Measurements from ENCODE around the gene INTS1. TPM values are rescaled to one million over a fixed set of nuclear protein-coding genes. Genes with fewer than 3 reads are reported as not detected.

INTS1 gene
- total and polyA plus RNA-seq, 7 donors: 16.2 to 78.3 (median 22.9) TPM

DNA sequence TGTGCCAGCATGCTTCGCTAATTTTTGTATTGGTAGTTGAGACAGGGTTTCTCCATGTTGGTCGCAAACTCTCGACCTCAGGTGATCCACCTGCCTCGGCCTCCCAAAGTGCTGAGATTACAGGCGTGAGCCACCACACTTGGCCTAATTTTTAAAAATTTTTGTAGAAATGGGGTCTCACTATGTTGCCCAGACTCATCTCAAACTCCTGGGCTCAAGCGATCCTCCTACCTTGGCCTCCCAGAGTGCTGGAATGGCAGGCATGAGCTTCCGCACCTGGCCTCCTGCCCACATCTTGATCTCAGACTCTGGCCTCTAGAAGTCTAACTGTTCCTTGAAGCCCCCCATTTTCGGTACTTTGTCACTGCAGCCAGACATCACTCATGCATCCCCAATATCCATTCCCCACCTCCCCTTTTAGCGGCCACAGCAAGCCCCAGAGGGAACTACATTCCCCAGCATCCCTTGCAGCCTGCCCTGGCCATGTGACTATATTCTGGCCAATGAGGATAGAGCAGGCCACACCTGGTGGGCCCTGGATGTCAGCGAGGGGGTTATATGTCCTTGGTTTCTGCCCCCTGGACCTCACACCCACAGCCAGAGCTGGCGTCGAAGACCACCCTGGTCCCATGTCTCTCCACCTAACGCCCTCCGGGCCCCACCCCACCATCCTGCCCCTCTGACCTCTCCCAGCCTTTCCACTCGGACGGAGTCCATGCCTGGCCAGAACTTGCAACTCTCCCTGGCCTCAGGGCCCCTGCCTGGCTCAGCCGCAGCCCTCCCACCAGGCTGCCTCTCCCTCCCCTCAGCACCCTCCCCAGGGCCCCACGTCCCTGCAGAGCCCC lies 78.7 kb downstream of the INTS1 start:
- DNase-seq: no peak
- Histone ChIP-seq H3K27me3 (peaks cover 0 to 55% (median 45%) of the 10 kb centered on the region in 3 donors), H3K27ac (no peak overlapping the region), H3K4me1 (no peaks in the 10 kb centered on the region), H3K36me3 (no peaks in the 10 kb centered on the region), H3K4me3 (no peak overlapping the region), H3K9me3 (no peaks in the 10 kb centered on the region)
- 67 to 77% methylated on average over 18 of the region's 18 CpGs for WGBS, 2 donors
- intact Hi-C loops (cut with DNase I): no loop called here
- TF ChIP-seq, protein P1, sequence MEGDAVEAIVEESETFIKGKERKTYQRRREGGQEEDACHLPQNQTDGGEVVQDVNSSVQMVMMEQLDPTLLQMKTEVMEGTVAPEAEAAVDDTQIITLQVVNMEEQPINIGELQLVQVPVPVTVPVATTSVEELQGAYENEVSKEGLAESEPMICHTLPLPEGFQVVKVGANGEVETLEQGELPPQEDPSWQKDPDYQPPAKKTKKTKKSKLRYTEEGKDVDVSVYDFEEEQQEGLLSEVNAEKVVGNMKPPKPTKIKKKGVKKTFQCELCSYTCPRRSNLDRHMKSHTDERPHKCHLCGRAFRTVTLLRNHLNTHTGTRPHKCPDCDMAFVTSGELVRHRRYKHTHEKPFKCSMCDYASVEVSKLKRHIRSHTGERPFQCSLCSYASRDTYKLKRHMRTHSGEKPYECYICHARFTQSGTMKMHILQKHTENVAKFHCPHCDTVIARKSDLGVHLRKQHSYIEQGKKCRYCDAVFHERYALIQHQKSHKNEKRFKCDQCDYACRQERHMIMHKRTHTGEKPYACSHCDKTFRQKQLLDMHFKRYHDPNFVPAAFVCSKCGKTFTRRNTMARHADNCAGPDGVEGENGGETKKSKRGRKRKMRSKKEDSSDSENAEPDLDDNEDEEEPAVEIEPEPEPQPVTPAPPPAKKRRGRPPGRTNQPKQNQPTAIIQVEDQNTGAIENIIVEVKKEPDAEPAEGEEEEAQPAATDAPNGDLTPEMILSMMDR (IDR thresholded peaks at IDR 0.05): no peak
- TF ChIP-seq POLR2AphosphoS5 (IDR thresholded peaks at IDR 0.05): no peak
- no peak for TF ChIP-seq POLR2A (IDR thresholded peaks at IDR 0.05)
- no peak for TF ChIP-seq EP300 (IDR thresholded peaks at IDR 0.05)

DNA sequence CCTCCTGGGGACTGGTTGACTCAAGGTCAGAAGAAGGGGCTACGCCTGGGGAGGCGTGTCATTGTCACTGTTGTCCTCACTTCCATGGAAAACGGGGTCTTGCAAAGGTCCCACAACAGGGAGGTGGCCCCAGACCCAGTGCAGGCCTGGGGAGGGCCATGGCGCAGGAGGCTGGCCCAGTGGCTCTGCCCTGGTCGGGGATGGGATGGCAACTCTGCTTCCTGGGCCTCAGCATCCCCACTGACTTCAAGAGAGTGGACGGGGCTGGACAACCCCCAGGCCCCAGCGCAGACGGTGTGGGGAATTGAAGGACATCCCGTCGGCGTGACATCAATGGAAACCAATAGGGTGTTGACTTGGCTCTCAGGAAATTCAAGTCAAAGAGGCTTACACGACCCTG lies 80.1 kb downstream of the INTS1 start:
- H3K36me3 ChIP-seq: no peaks in the 10 kb centered on the region
- no peak for DNase-seq
- TF ChIP-seq EP300 (IDR thresholded peaks at IDR 0.05) (no peak), POLR2A (IDR thresholded peaks at IDR 0.05) (no peak), POLR2AphosphoS5 (IDR thresholded peaks at IDR 0.05) (no peak)
- TF ChIP-seq, protein P1 (IDR thresholded peaks at IDR 0.05): no peak
- intact Hi-C loops (cut with DNase I): no loop called here
- no peak overlapping the region for H3K27ac ChIP-seq
- H3K4me3 ChIP-seq: no peak overlapping the region
- peaks cover 0 to 54% (median 35%) of the 10 kb centered on the region in 3 donors for H3K27me3 ChIP-seq
- H3K4me1 ChIP-seq: no peaks in the 10 kb centered on the region
- no peaks in the 10 kb centered on the region for H3K9me3 ChIP-seq
- 76 to 81% methylated on average over 12 of the region's 12 CpGs for WGBS, 2 donors

DNA sequence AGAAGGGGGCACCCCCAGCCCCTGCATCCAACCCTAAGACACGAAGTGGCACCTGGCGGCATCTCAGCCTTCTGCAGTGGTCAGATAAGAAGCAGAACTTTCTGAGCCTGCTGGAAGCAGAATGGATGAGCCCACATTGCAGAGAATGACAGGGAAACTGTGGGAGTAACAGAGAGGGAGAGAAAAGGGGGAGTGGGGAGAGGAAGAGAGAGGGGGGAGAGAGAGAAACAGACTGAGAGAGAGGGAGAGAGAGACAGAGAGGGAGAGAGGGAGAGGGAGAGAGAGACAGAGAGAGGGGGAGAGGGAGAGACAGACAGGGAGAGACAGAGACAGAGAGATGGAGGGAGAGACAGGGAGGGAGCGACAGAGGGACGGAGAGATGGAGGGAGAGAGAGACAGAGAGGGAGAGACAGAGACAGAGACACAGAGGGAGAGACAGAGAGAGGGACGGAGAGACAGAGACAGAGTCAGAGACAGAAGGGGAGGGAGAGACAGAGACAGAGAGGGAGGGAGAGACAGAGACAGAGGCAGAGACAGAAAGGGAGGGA lies 80.9 kb downstream of the INTS1 start:
- H3K4me1 ChIP-seq: no peaks in the 10 kb centered on the region
- WGBS, 2 donors: 64 to 66% methylated on average over 5 of the region's 5 CpGs
- H3K27ac ChIP-seq: no peak overlapping the region
- DNase-seq: no peak
- peaks cover 0 to 57% (median 42%) of the 10 kb centered on the region in 3 donors for H3K27me3 ChIP-seq
- H3K36me3 ChIP-seq: no peaks in the 10 kb centered on the region
- H3K9me3 ChIP-seq: no peaks in the 10 kb centered on the region
- intact Hi-C loops (cut with DNase I): no loop called here
- H3K4me3 ChIP-seq: no peak overlapping the region
- TF ChIP-seq POLR2A (IDR thresholded peaks at IDR 0.05) (no peak), EP300 (IDR thresholded peaks at IDR 0.05) (no peak), POLR2AphosphoS5 (IDR thresholded peaks at IDR 0.05) (no peak)
- TF ChIP-seq, protein P1 (IDR thresholded peaks at IDR 0.05): no peak

DNA sequence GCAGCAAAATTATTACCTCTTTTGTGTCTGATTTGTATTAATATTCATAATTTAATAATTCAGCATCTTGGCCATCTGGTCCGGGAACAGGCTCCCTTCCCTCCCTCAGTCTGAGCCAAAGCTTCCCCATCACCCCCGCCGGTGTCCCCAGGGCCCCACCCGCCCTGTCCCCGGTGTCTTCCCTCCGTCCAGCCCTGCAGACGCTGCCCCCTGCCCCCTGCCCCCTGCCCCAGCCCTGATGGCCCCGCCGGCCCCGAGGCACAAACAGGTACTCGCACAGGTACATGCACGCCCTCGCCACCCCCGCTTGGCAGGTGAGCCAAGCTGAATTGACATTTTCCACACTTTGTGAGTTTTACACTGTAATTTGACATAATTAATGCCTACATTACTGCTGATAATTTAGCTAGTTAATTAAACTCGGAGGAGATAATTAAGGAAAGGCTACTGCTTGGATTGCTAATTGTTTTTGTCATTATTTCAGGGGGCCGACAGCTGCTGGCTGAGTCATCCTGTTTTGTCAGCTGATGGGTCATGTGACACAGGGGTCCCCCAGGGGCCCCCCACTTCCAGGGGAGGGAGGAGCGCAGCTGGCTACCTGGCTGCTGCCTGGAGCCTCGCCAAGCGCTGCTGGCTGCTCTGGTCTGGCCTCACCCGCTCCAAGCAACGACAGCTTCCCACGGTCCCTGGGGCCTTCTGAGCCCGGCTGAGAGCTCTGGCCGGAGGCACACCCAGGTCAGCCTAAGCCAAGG lies 81.5 kb downstream of the INTS1 start:
- no peaks in the 10 kb centered on the region for H3K4me1 ChIP-seq
- intact Hi-C loops (cut with DNase I): no loop called here
- no peaks in the 10 kb centered on the region for H3K36me3 ChIP-seq
- no peaks in the 10 kb centered on the region for H3K9me3 ChIP-seq
- H3K27me3 ChIP-seq: peaks cover 0 to 57% (median 44%) of the 10 kb centered on the region in 3 donors
- no peak overlapping the region for H3K4me3 ChIP-seq
- H3K27ac ChIP-seq: no peak overlapping the region
- TF ChIP-seq, protein P1 (IDR thresholded peaks at IDR 0.05): no peak
- TF ChIP-seq POLR2A (IDR thresholded peaks at IDR 0.05) (no peak), EP300 (IDR thresholded peaks at IDR 0.05) (no peak), POLR2AphosphoS5 (IDR thresholded peaks at IDR 0.05) (no peak)
- WGBS, 2 donors: 19 to 31% methylated on average over 24 of the region's 24 CpGs
- DNase-seq: no peak

Data from sigmoid colon (tissue), 7 donors.